Breast epithelium (tissue), 3 donors: ENCODE measurements around the gene IL25.

Experiments
- CTCF ChIP-seq, 3 donors: fragments of 450-650 bp; IDR thresholded peaks; one replicate each; pipeline ENCODE4 v1.5.1; 2016 to 2017; ENCODE audit warnings: antibody characterized with exemption in 3 of 3, mild to moderate bottlenecking in 3 of 3, moderate library complexity in 3 of 3
- POLR2A ChIP-seq: fragments of 450-650 bp; IDR thresholded peaks from one replicate; pipeline ENCODE4 v1.6.1; 2016; ENCODE audit warnings: antibody characterized with exemption, mild to moderate bottlenecking, moderate library complexity

GRCh38 chr14:23406244-23406643 is 33.6 kb downstream of the IL25 start:
- no peak for TF ChIP-seq POLR2A
- TF ChIP-seq CTCF (IDR thresholded peaks at IDR 0.05) = no peak
